HG02852 (cell line): ENCODE results near the gene NEMP2.
A peak's percentile ranks its signal among the peaks of the same experiment; 100 is the strongest.

Experiments used
- ATAC-seq: cut with Tn5 transposase; IDR thresholded peaks from one replicate; pipeline ENCODE4 v1.9.1; 2021; ENCODE audit warnings: mild to moderate bottlenecking, moderate library complexity; ENCODE audit not compliant: unreplicated experiment

The NEMP2 gene

GRCh38 chr2:190561094-190561493 lies 26.6 kb upstream of the NEMP2 start:
- ATAC-seq: no peak

- ATAC-seq: no peak
Measured at GRCh38 chr2:190554357-190555006, 20.0 kb upstream of the NEMP2 start.

GRCh38 chr2:190553254-190553653 lies 18.7 kb upstream of the NEMP2 start:
- ATAC-seq: no peak

- peak; percentile 90 for ATAC-seq
Measured at GRCh38 chr2:190551928-190552327, 17.4 kb upstream of the NEMP2 start.

GRCh38 chr2:190550137-190550536 lies 15.6 kb upstream of the NEMP2 start:
- no peak for ATAC-seq

- no peak for ATAC-seq
Measured at GRCh38 chr2:190547886-190548285, 13.4 kb upstream of the NEMP2 start.

GRCh38 chr2:190546734-190547133 lies 12.2 kb upstream of the NEMP2 start:
- ATAC-seq: no peak

- ATAC-seq: no peak
Measured at GRCh38 chr2:190545555-190546385, 11.2 kb upstream of the NEMP2 start.

GRCh38 chr2:190545093-190545492 lies 10.6 kb upstream of the NEMP2 start:
- no peak for ATAC-seq

GRCh38 chr2:190540048-190540447 lies 5.5 kb upstream of the NEMP2 start:
- ATAC-seq: no peak

- ATAC-seq: no peak
Measured at GRCh38 chr2:190538201-190538600, 3.7 kb upstream of the NEMP2 start.

- ATAC-seq: no peak
Measured at GRCh38 chr2:190537765-190538164, 3.2 kb upstream of the NEMP2 start.

- no peak for ATAC-seq
Measured at GRCh38 chr2:190535586-190535985, 1.1 kb upstream of the NEMP2 start.

GRCh38 chr2:190535121-190535439 lies 558 bp upstream of the NEMP2 start:
- ATAC-seq: no peak

GRCh38 chr2:190533968-190534309 lies 583 bp downstream of the NEMP2 start:
- ATAC-seq: peak; percentile 20

GRCh38 chr2:190533175-190533967 lies 1.2 kb downstream of the NEMP2 start:
- no peak for ATAC-seq

GRCh38 chr2:190532581-190532980 lies 1.9 kb downstream of the NEMP2 start:
- no peak for ATAC-seq

- ATAC-seq: no peak
Measured at GRCh38 chr2:190530248-190530900, 4.1 kb downstream of the NEMP2 start.

GRCh38 chr2:190529486-190530247 lies 4.9 kb downstream of the NEMP2 start:
- no peak for ATAC-seq

GRCh38 chr2:190528521-190529001 lies 6.0 kb downstream of the NEMP2 start:
- no peak for ATAC-seq
